PC-3 (cell line): ENCODE data around the gene WDPCP. TPM values are rescaled to one million over a fixed set of nuclear protein-coding genes. Genes with fewer than 3 reads are reported as not detected.
"Not testable (repeated sequence)": the region's sequence is repeated elsewhere in the genome, so short reads cannot be mapped to it uniquely, and the experiment has no call there.

Experiments used
- ATAC-seq: fragments of 200-7000 bp; cut with Tn5 transposase; 2 replicates; pipeline ENCODE4 v1.9.1; 2020; ENCODE audit warnings: mild to moderate bottlenecking, moderate library complexity
- BruUV-seq: library from RNA; stranded (reverse); fragments of 400-500 nt; replicated peaks from 2 replicates; lab custom pipeline; 2021; lab: Mats Ljungman, UMichigan
- CTCF ChIA-PET: fragments of 300-600 bp; sonication (Branson Sonifier 250); formaldehyde crosslinking; loops from one replicate; lab custom pipeline; 2022; ENCODE audit warnings: antibody characterized with exemption; lab: Charles Lee
- POLR2A ChIA-PET: fragments of 300-600 bp; sonication (Branson Sonifier 250); formaldehyde crosslinking; loops from one replicate; lab custom pipeline; 2022; ENCODE audit warnings: antibody characterized with exemption; ENCODE audit not compliant: unreplicated experiment; lab: Charles Lee
- DNase-seq: peaks from one replicate; pipeline ENCODE4 v3.0.0-alpha.2; 2015
- H2AFZ ChIP-seq: fragments of 300-600 bp; sonication (generic); 2 replicates; pipeline ENCODE4 v1.6.0; 2016; ENCODE audit warnings: antibody characterized with exemption, low read length
- H3F3A ChIP-seq: fragments of 300-600 bp; sonication (generic); one replicate; pipeline ENCODE4 v1.6.0; 2017; ENCODE audit warnings: antibody characterized with exemption, low read length, control low read depth, mild to moderate bottlenecking; ENCODE audit not compliant: unreplicated experiment
- H3K27ac ChIP-seq: fragments of 300-600 bp; sonication (generic); 2 replicates; pipeline ENCODE4 v1.5.1; 2016; ENCODE audit warnings: mild to moderate bottlenecking, low read length
- H3K27me3 ChIP-seq: fragments of 300-600 bp; sonication (generic); 2 replicates; pipeline ENCODE4 v1.6.1; 2016; ENCODE audit warnings: low read length, mixed read lengths
- H3K36me3 ChIP-seq: fragments of 300-600 bp; sonication (generic); 2 replicates; pipeline ENCODE4 v1.6.1; 2016; ENCODE audit warnings: low read depth, mixed run types, low read length, mixed read lengths
- H3K4me1 ChIP-seq: fragments of 300-600 bp; sonication (generic); 2 replicates; pipeline ENCODE4 v1.5.1; 2016; ENCODE audit warnings: low read length; ENCODE audit not compliant: insufficient read depth
- H3K4me2 ChIP-seq: fragments of 300-600 bp; sonication (generic); 2 replicates; pipeline ENCODE4 v1.6.0; 2016; ENCODE audit warnings: low read length
- H3K4me3 ChIP-seq: fragments of 300-600 bp; sonication (generic); 2 replicates; pipeline ENCODE4 v1.5.1; 2016; ENCODE audit warnings: mild to moderate bottlenecking, low read length, mixed read lengths
- H3K79me2 ChIP-seq: fragments of 300-600 bp; sonication (generic); 2 replicates; pipeline ENCODE4 v1.6.1; 2017; ENCODE audit warnings: low read length, mixed read lengths
- H3K9ac ChIP-seq: fragments of 300-600 bp; sonication (generic); 2 replicates; pipeline ENCODE4 v1.6.0; 2016; ENCODE audit warnings: mild to moderate bottlenecking, low read length
- H3K9me2 ChIP-seq: fragments of 300-600 bp; sonication (generic); replicated peaks from 2 replicates; pipeline ENCODE4 v1.6.1; 2016; ENCODE audit warnings: mixed run types, low read length, mixed read lengths
- H3K9me3 ChIP-seq: fragments of 300-600 bp; sonication (generic); 2 replicates; pipeline ENCODE4 v1.6.1; 2016; ENCODE audit warnings: low read length, mixed read lengths
- H4K20me1 ChIP-seq: fragments of 300-600 bp; sonication (generic); 2 replicates; pipeline ENCODE4 v1.6.1; 2016; ENCODE audit warnings: low read length, mixed read lengths
- EZH2 ChIP-seq: fragments of 300-600 bp; sonication (generic); IDR thresholded peaks from one replicate; pipeline ENCODE4 v1.6.1; 2017; ENCODE audit warnings: antibody characterized with exemption, mild to moderate bottlenecking, low read length; ENCODE audit not compliant: unreplicated experiment
- EZH2phosphoT487 ChIP-seq: fragments of 300-600 bp; sonication (generic); IDR thresholded peaks from 2 replicates; pipeline ENCODE4 v1.6.1; 2018; ENCODE audit warnings: mild to moderate bottlenecking, antibody characterized with exemption, low read length, borderline replicate concordance
- intact Hi-C: fragments of 100-400 bp; cut with micrococcal nuclease; formaldehyde crosslinking; loops from 2 replicates; pipeline ENCODE4 v1.9.0; 2023
- total RNA-seq: library from RNA; depleted of rRNA; stranded (reverse); fragments of >200 nt; gene quantifications from 2 replicates; pipeline ENCODE4 v1.2.3, GENCODE V29; 2014
- TF ChIP-seq, protein P1 (sequence below): fragments of 300-600 bp; sonication (generic); conservative IDR thresholded peaks from 2 replicates; pipeline ENCODE4 v1.5.1; 2017; ENCODE audit warnings: antibody characterized with exemption, low read depth, mild to moderate bottlenecking, low read length

Gene WDPCP
- total RNA-seq, 1 experiment from 2014 or later, result 4.0 TPM

DNA sequence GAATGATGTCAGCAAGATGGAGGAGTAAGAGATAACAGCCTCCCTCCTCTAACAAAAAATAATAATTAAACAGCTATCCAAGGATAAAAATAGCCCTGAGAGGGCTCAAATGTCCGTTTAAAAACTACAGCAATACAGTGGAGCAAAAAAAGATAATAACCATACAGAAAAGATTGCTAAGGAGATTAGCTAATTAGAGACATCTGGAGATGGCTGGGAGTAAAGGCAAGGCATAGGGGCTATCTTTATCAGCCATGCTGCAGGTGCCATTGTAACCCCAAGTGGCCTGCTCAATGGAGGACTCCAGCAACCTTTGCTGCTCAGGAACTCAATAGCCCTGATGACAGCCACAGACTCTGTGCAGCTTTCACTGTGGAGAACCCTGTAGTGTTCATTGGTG is 43.2 kb upstream of the WDPCP start:
- H2AFZ ChIP-seq, result no peak overlapping the region
- peaks cover 3% of the 10 kb centered on the region; the same call in 1 of the 2 replicates for H3K36me3 ChIP-seq
- no peak overlapping the region for H3K4me2 ChIP-seq
- no peak overlapping the region for H3K9ac ChIP-seq
- TF ChIP-seq, protein P1, sequence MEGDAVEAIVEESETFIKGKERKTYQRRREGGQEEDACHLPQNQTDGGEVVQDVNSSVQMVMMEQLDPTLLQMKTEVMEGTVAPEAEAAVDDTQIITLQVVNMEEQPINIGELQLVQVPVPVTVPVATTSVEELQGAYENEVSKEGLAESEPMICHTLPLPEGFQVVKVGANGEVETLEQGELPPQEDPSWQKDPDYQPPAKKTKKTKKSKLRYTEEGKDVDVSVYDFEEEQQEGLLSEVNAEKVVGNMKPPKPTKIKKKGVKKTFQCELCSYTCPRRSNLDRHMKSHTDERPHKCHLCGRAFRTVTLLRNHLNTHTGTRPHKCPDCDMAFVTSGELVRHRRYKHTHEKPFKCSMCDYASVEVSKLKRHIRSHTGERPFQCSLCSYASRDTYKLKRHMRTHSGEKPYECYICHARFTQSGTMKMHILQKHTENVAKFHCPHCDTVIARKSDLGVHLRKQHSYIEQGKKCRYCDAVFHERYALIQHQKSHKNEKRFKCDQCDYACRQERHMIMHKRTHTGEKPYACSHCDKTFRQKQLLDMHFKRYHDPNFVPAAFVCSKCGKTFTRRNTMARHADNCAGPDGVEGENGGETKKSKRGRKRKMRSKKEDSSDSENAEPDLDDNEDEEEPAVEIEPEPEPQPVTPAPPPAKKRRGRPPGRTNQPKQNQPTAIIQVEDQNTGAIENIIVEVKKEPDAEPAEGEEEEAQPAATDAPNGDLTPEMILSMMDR, result no peak
- TF ChIP-seq EZH2, result no peak
- TF ChIP-seq EZH2phosphoT487, result no peak
- no TSS peak for BruUV-seq
- no peaks in the 10 kb centered on the region for H4K20me1 ChIP-seq
- no peaks in the 10 kb centered on the region for H3K27me3 ChIP-seq
- intact Hi-C loops, result no loop called here
- H3F3A ChIP-seq, result no peaks in the 10 kb centered on the region
- no peak overlapping the region for H3K4me3 ChIP-seq
- peaks cover 24% of the 10 kb centered on the region for H3K9me3 ChIP-seq
- no peak for DNase-seq
- H3K9me2 ChIP-seq, result no peaks in the 10 kb centered on the region
- no peaks in the 10 kb centered on the region for H3K79me2 ChIP-seq
- ChIA-PET POLR2A (no interaction called here), CTCF (no interaction called here)
- H3K27ac ChIP-seq, result no peak overlapping the region
- H3K4me1 ChIP-seq, result no peaks in the 10 kb centered on the region
- ATAC-seq, result no peak

- no peak for TF ChIP-seq EZH2phosphoT487
- TF ChIP-seq EZH2, result no peak
- TF ChIP-seq, protein P1, result no peak
- Histone ChIP-seq H3K9me2 (no peaks in the 10 kb centered on the region), H3K27me3 (no peaks in the 10 kb centered on the region), H4K20me1 (no peaks in the 10 kb centered on the region), H3K4me3 (no peak overlapping the region), H3K9me3 (0 out of 2 replicates have a peak, but pooled peaks cover 4% of the 10 kb centered on the region), H3K4me2 (no peak overlapping the region), H3K9ac (no peak overlapping the region), H3K79me2 (no peaks in the 10 kb centered on the region), H3K27ac (no peak overlapping the region), H2AFZ (no peak overlapping the region), H3K4me1 (no peaks in the 10 kb centered on the region), H3K36me3 (no peaks in the 10 kb centered on the region; the same call in 1 of the 2 replicates), H3F3A (no peaks in the 10 kb centered on the region)
- POLR2A ChIA-PET, result interaction anchor here (0.6 kb wide), 1 partner anchor 214 kb away, joined by 3 read pairs; no protein-coding TSS in a partner anchor
- ATAC-seq, result no peak
- intact Hi-C loops, result no loop called here
- DNase-seq, result no peak
- CTCF ChIA-PET, result no interaction called here
- no TSS peak for BruUV-seq
These were observed 40.2 kb upstream of the WDPCP start for GRCh38 chr2:63628403-63628942.

GRCh38 chr2:63627866-63628265 is 39.6 kb upstream of the WDPCP start:
- H3F3A ChIP-seq, result no peaks in the 10 kb centered on the region
- no peak overlapping the region for H3K4me3 ChIP-seq
- no peak overlapping the region for H2AFZ ChIP-seq
- intact Hi-C loops, result no loop called here
- no peaks in the 10 kb centered on the region; the same call in 1 of the 2 replicates for H3K36me3 ChIP-seq
- H3K79me2 ChIP-seq, result no peaks in the 10 kb centered on the region
- H3K9me3 ChIP-seq, result 0 out of 2 replicates have a peak, but pooled peaks cover 4% of the 10 kb centered on the region
- no peaks in the 10 kb centered on the region for H4K20me1 ChIP-seq
- no peaks in the 10 kb centered on the region for H3K27me3 ChIP-seq
- CTCF ChIA-PET, result no interaction called here
- no peak for ATAC-seq
- H3K4me2 ChIP-seq, result no peak overlapping the region
- TF ChIP-seq EZH2phosphoT487, result no peak
- TF ChIP-seq, protein P1, result no peak
- no peak for TF ChIP-seq EZH2
- no TSS peak for BruUV-seq
- no peak overlapping the region for H3K27ac ChIP-seq
- DNase-seq, result no peak
- no peaks in the 10 kb centered on the region for H3K4me1 ChIP-seq
- no peaks in the 10 kb centered on the region for H3K9me2 ChIP-seq
- POLR2A ChIA-PET, result interaction anchor here (0.6 kb wide), 1 partner anchor 215 kb away, joined by 3 read pairs; no protein-coding TSS in a partner anchor
- H3K9ac ChIP-seq, result no peak overlapping the region

- H3K4me2 ChIP-seq, DNase-seq, H3K4me3 ChIP-seq, H2AFZ ChIP-seq, H3F3A ChIP-seq, H3K9me3 ChIP-seq, H3K4me1 ChIP-seq, H4K20me1 ChIP-seq, CTCF ChIA-PET, H3K27me3 ChIP-seq, ATAC-seq, H3K79me2 ChIP-seq, BruUV-seq, H3K9me2 ChIP-seq, H3K36me3 ChIP-seq, POLR2A ChIA-PET, intact Hi-C loops, H3K9ac ChIP-seq, H3K27ac ChIP-seq: not testable (repeated sequence)
These were observed 35.5 kb upstream of the WDPCP start for GRCh38 chr2:63623763-63624162.
